ENCODE data around the gene RPL3.

RPL3 gene

DNA sequence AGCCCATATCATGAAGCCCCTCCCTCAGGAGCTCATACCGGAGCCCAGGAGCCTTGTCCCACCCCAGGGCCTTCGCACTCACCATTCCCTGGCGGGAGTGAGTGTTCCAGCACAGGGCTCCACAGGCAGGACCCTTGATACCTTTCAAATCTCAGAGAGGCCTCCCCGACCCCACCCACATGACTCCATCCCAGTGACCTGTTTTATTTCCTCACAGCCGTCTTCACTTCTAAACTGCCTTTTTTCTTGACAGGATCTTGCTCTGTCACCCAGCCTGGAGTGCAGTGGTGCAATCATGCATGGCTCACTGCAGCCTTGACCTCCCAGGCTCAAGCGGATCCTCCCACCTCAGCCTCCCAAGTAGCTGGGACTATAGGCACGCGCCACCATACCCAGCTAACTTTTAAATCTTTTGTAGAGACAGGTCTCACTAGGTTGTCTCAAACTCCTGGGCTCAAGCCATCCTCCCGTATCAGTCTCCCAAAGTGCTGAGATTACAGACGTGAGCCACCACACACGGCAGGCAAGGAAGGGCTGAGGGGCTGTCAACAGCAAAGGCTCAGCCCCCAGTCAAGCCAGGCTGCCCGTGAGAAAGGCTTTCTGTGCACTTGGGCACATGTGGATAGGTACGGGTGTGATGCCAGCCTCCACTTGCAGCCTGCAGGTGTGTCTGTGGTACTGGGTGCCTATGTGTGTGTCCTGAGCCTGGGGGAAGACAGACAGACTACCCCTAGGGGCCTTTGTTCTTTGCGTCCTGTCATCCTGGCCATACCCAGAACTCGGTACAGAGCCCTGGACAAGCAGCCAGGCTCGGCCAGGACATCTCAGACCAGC is 9.3 kb downstream of the RPL3 start:
- Histone ChIP-seq H4K20me1 (ENCODE audit: control insufficient read depth, insufficient read depth, low read depth, low read length) (peaks cover 13% of the 10 kb centered on the region), H3K9me2 (replicated peaks; ENCODE audit: control insufficient read depth, low read length) (no peaks in the 10 kb centered on the region), H3F3A (ENCODE audit: control insufficient read depth, insufficient read depth) (peaks cover 51% of the 10 kb centered on the region), H3K27me3 (ENCODE audit: control insufficient read depth, low read length) (no peaks in the 10 kb centered on the region), H3K4me1 (ENCODE audit: control insufficient read depth, low read length) (peaks cover 75% of the 10 kb centered on the region), H3K36me3 (ENCODE audit: control insufficient read depth, low read length) (peaks cover 40% of the 10 kb centered on the region), H3K27ac (ENCODE audit: low read depth, low read length) (peak overlapping the region; percentile 23), H3K4me3 (ENCODE audit: low read length) (no peak overlapping the region), H3K79me2 (ENCODE audit: control insufficient read depth, low read length) (peaks cover 8% of the 10 kb centered on the region), H3K9me3 (ENCODE audit: control insufficient read depth, insufficient read depth, low read length) (no peaks in the 10 kb centered on the region), H3K4me2 (ENCODE audit: low read length) (no peak overlapping the region)
- TF ChIP-seq CTCF (IDR thresholded peaks at IDR 0.05; ENCODE audit: low read depth, low read length, poor library complexity, severe bottlenecking) = no peak
- no peak for TF ChIP-seq EZH2phosphoT487 (IDR thresholded peaks at IDR 0.05; ENCODE audit: borderline replicate concordance, low read length)

DNA sequence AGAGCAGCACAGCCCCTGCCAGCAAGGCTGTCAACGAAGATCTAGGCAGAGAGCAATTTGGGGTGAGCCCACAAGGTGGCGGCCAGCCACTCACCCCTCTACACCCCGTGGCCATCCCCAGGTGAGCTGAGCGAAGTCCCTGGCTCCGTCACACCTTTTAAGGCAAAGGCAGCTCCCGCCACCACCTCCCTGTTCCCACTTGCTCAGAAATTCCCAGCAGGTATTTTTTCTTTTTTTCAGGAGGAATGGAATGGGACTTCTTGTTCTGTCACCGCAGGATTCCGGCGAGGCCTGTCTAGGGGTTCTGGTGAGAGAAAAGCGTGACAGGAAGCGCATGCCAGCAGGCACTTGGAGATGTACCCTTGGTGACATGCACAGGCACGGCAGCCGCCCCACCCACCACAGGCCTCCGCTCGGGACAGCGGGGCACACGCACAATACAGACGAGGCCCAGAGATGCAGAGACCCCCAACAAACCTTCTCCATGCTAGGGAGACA is 10.0 kb downstream of the RPL3 start:
- peaks cover 6% of the 10 kb centered on the region; the same call in 1 of the 2 replicates for H4K20me1 ChIP-seq (ENCODE audit: control insufficient read depth, insufficient read depth, low read depth, low read length)
- H3K4me1 ChIP-seq (ENCODE audit: control insufficient read depth, low read length) = peaks cover 72% of the 10 kb centered on the region
- H3K79me2 ChIP-seq (ENCODE audit: control insufficient read depth, low read length) = peaks cover 1% of the 10 kb centered on the region; the same call in 1 of the 2 replicates
- H3K4me2 ChIP-seq (ENCODE audit: low read length) = no peak overlapping the region
- peaks cover 45% of the 10 kb centered on the region for H3F3A ChIP-seq (ENCODE audit: control insufficient read depth, insufficient read depth)
- peaks cover 33% of the 10 kb centered on the region for H3K36me3 ChIP-seq (ENCODE audit: control insufficient read depth, low read length)
- H3K4me3 ChIP-seq (ENCODE audit: low read length) = no peak overlapping the region
- H3K27ac ChIP-seq (ENCODE audit: low read depth, low read length) = no peak overlapping the region
- no peaks in the 10 kb centered on the region for H3K9me3 ChIP-seq (ENCODE audit: control insufficient read depth, insufficient read depth, low read length)
- H3K27me3 ChIP-seq (ENCODE audit: control insufficient read depth, low read length) = no peaks in the 10 kb centered on the region
- TF ChIP-seq EZH2phosphoT487 (IDR thresholded peaks at IDR 0.05; ENCODE audit: borderline replicate concordance, low read length) (no peak), CTCF (IDR thresholded peaks at IDR 0.05; ENCODE audit: low read depth, low read length, poor library complexity, severe bottlenecking) (peak; percentile 40)
- H3K9me2 ChIP-seq (replicated peaks; ENCODE audit: control insufficient read depth, low read length) = no peaks in the 10 kb centered on the region

DNA sequence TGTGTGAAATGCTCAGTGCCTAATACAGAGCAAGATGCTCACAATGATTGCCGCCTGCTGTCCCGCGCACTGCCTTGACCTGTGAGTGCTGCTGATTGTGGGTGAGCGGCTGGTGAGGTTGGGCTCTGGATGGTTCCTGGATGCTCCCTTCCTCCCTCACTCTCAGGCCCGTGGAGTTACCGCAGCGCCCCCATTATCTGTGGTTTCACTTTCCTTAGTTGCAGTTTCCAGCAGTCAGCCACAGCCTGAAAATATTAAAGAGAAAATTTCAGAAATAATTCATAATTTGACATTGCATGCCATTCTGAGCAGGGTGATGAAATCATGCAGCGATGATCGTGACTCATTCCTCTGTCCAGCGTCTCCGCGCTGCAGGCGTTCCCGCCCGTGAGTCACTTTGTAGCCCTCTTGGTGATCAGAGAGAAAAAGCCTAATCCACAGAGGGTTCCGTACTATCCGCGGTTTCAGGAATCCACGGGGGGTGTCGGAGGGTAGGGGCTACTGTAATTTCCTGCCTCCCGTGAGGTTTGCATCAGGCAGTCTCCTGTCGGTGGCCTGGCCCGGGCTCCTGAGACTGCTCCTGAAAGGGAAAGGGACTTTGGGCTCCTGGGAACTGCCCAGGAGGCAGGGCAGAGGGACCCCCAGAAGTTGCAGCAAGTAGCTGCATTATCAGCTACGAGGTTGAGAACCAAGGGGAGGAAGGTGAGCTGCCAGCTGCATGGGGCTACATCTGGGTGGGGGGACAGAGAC is 10.6 kb downstream of the RPL3 start:
- peaks cover 27% of the 10 kb centered on the region for H3K36me3 ChIP-seq (ENCODE audit: control insufficient read depth, low read length)
- H3K9me2 ChIP-seq (replicated peaks; ENCODE audit: control insufficient read depth, low read length) = no peaks in the 10 kb centered on the region
- H3K79me2 ChIP-seq (ENCODE audit: control insufficient read depth, low read length) = no peaks in the 10 kb centered on the region
- no peak overlapping the region for H3K4me3 ChIP-seq (ENCODE audit: low read length)
- peaks cover 66% of the 10 kb centered on the region for H3K4me1 ChIP-seq (ENCODE audit: control insufficient read depth, low read length)
- H3K4me2 ChIP-seq (ENCODE audit: low read length) = no peak overlapping the region
- H3K27me3 ChIP-seq (ENCODE audit: control insufficient read depth, low read length) = no peaks in the 10 kb centered on the region
- no peak overlapping the region for H3K27ac ChIP-seq (ENCODE audit: low read depth, low read length)
- H3F3A ChIP-seq (ENCODE audit: control insufficient read depth, insufficient read depth) = peaks cover 38% of the 10 kb centered on the region
- H4K20me1 ChIP-seq (ENCODE audit: control insufficient read depth, insufficient read depth, low read depth, low read length) = peaks cover 2% of the 10 kb centered on the region; the same call in 1 of the 2 replicates
- H3K9me3 ChIP-seq (ENCODE audit: control insufficient read depth, insufficient read depth, low read length) = no peaks in the 10 kb centered on the region
- TF ChIP-seq CTCF (IDR thresholded peaks at IDR 0.05; ENCODE audit: low read depth, low read length, poor library complexity, severe bottlenecking) (peak; percentile 13), EZH2phosphoT487 (IDR thresholded peaks at IDR 0.05; ENCODE audit: borderline replicate concordance, low read length) (no peak)

All from DOHH2 (cell line).